Subcutaneous abdominal adipose tissue (tissue), 5 donors: ENCODE measurements around the gene TMEM272.

Experiments
- H3K27ac ChIP-seq: one replicate; pipeline ENCODE4 v1.7.0; 2013; ENCODE audit warnings: low read depth, mild to moderate bottlenecking, inconsistent platforms, low read length, moderate library complexity
- H3K27me3 ChIP-seq, 5 donors: one replicate each; pipeline ENCODE4 v1.7.0; 2013; ENCODE audit warnings: low read length in 5 of 5, inconsistent platforms in 1 of 5; ENCODE audit not compliant: control insufficient read depth in 5 of 5, insufficient read depth in 4 of 5
- H3K36me3 ChIP-seq, 5 donors: one replicate each; pipeline ENCODE4 v1.7.0; 2013; ENCODE audit warnings: low read length in 5 of 5; ENCODE audit not compliant: control insufficient read depth in 5 of 5, insufficient read depth in 5 of 5
- H3K4me1 ChIP-seq, 5 donors: one replicate each; pipeline ENCODE4 v1.7.0; 2013; ENCODE audit warnings: low read length in 5 of 5, mild to moderate bottlenecking in 3 of 5, moderate library complexity in 1 of 5; ENCODE audit not compliant: control insufficient read depth in 5 of 5, insufficient read depth in 5 of 5
- H3K4me3 ChIP-seq, 5 donors: one replicate each; pipeline ENCODE4 v1.7.0; 2013; ENCODE audit warnings: low read length in 5 of 5, low read depth in 1 of 5
- H3K9ac ChIP-seq, 5 donors: one replicate each; pipeline ENCODE4 v1.7.0; 2013; ENCODE audit warnings: low read length in 5 of 5, mild to moderate bottlenecking in 4 of 5, moderate library complexity in 3 of 5
- H3K9me3 ChIP-seq, 5 donors: one replicate each; pipeline ENCODE4 v1.7.0; 2013; ENCODE audit warnings: low read length in 5 of 5; ENCODE audit not compliant: control insufficient read depth in 5 of 5
- donor health status: healthy.
- donor health status: healthy.
- donor health status: healthy.
- donor health status: healthy.
- donor health status: healthy.

Gene TMEM272

GRCh38 chr13:51784097-51784496, 60.9 kb downstream of the TMEM272 start:
- Histone ChIP-seq H3K9ac (no peak overlapping the region), H3K27ac (peak overlapping the region; percentile 30), H3K4me1 (peaks cover 19 to 33% (median 30%) of the 10 kb centered on the region in 5 donors), H3K9me3 (no peaks in the 10 kb centered on the region), H3K27me3 (no peaks in the 10 kb centered on the region), H3K36me3 (peaks cover 0 to 12% (median 0%) of the 10 kb centered on the region in 5 donors), H3K4me3 (no peak overlapping the region)

- Histone ChIP-seq H3K9me3 (no peaks in the 10 kb centered on the region), H3K4me1 (peaks cover 19 to 33% (median 30%) of the 10 kb centered on the region in 5 donors), H3K9ac (no peak overlapping the region), H3K4me3 (no peak overlapping the region), H3K27ac (no peak overlapping the region), H3K27me3 (no peaks in the 10 kb centered on the region), H3K36me3 (peaks cover 0 to 7% (median 0%) of the 10 kb centered on the region in 5 donors)
These were observed 61.4 kb downstream of the TMEM272 start for GRCh38 chr13:51783428-51784094.

GRCh38 chr13:51782026-51782710, 62.8 kb downstream of the TMEM272 start:
- Histone ChIP-seq H3K9me3 (no peaks in the 10 kb centered on the region), H3K4me1 (peaks cover 18 to 36% (median 29%) of the 10 kb centered on the region in 5 donors), H3K9ac (no peak overlapping the region), H3K4me3 (no peak overlapping the region), H3K27me3 (no peaks in the 10 kb centered on the region), H3K27ac (no peak overlapping the region), H3K36me3 (peaks cover 0 to 9% (median 0%) of the 10 kb centered on the region in 5 donors)

GRCh38 chr13:51781246-51782022, 63.5 kb downstream of the TMEM272 start:
- H3K9ac ChIP-seq: no peak overlapping the region
- H3K27me3 ChIP-seq: no peaks in the 10 kb centered on the region
- no peak overlapping the region for H3K4me3 ChIP-seq
- H3K36me3 ChIP-seq: peaks cover 0 to 9% (median 0%) of the 10 kb centered on the region in 5 donors
- H3K4me1 ChIP-seq: peaks cover 12 to 29% (median 25%) of the 10 kb centered on the region in 5 donors
- H3K9me3 ChIP-seq: no peaks in the 10 kb centered on the region
- no peak overlapping the region for H3K27ac ChIP-seq

GRCh38 chr13:51780099-51780498, 64.9 kb downstream of the TMEM272 start:
- Histone ChIP-seq H3K27me3 (no peaks in the 10 kb centered on the region), H3K9me3 (no peaks in the 10 kb centered on the region), H3K36me3 (peaks cover 0 to 9% (median 0%) of the 10 kb centered on the region in 5 donors), H3K4me3 (no peak overlapping the region), H3K27ac (no peak overlapping the region), H3K9ac (no peak overlapping the region), H3K4me1 (peaks cover 0 to 19% (median 13%) of the 10 kb centered on the region in 5 donors)

GRCh38 chr13:51778392-51778791, 66.6 kb downstream of the TMEM272 start:
- Histone ChIP-seq H3K9ac (no peak overlapping the region), H3K27me3 (no peaks in the 10 kb centered on the region), H3K27ac (no peak overlapping the region)

GRCh38 chr13:51777921-51778320, 67.1 kb downstream of the TMEM272 start:
- Histone ChIP-seq H3K27me3 (no peaks in the 10 kb centered on the region), H3K9ac (no peak overlapping the region), H3K36me3 (peaks cover 0 to 18% (median 5%) of the 10 kb centered on the region in 5 donors), H3K27ac (no peak overlapping the region), H3K9me3 (no peaks in the 10 kb centered on the region), H3K4me1 (peaks cover 0 to 19% (median 13%) of the 10 kb centered on the region in 5 donors), H3K4me3 (no peak overlapping the region)

More at GRCh38 chr13:51778392-51778791, 66.6 kb downstream of the TMEM272 start:
- Histone ChIP-seq H3K4me1 (peaks cover 0 to 19% (median 13%) of the 10 kb centered on the region in 5 donors), H3K36me3 (peaks cover 0 to 15% (median 5%) of the 10 kb centered on the region in 5 donors), H3K4me3 (no peak overlapping the region), H3K9me3 (no peaks in the 10 kb centered on the region)

GRCh38 chr13:51776179-51776578, 68.8 kb downstream of the TMEM272 start:
- Histone ChIP-seq H3K27me3 (no peaks in the 10 kb centered on the region), H3K4me1 (peaks cover 0 to 13% (median 5%) of the 10 kb centered on the region in 5 donors), H3K9me3 (no peaks in the 10 kb centered on the region), H3K36me3 (peaks cover 0 to 18% (median 10%) of the 10 kb centered on the region in 5 donors), H3K27ac (no peak overlapping the region), H3K4me3 (no peak overlapping the region), H3K9ac (no peak overlapping the region)

- Histone ChIP-seq H3K4me3 (no peak overlapping the region), H3K27me3 (no peaks in the 10 kb centered on the region), H3K4me1 (peaks cover 4 to 34% (median 28%) of the 10 kb centered on the region in 5 donors), H3K9me3 (no peaks in the 10 kb centered on the region), H3K27ac (no peak overlapping the region), H3K36me3 (peaks cover 0 to 25% (median 17%) of the 10 kb centered on the region in 5 donors), H3K9ac (no peak overlapping the region)
These were observed 71.5 kb downstream of the TMEM272 start for GRCh38 chr13:51773515-51773914.
